ENCODE data around the gene SLC66A2. TPM values are rescaled to one million over a fixed set of nuclear protein-coding genes. Genes with fewer than 3 reads are reported as not detected.

SLC66A2 gene
- total and polyA plus RNA-seq, 3 experiments from 2014 or later: 18.3 to 31.7 (median 29.9) TPM

- H3K4me3 Mint-ChIP-seq: no peak overlapping the region
- no peak overlapping the region for H3K27ac Mint-ChIP-seq
- H3K36me3 Mint-ChIP-seq: no peaks in the 10 kb centered on the region
- H3K4me1 Mint-ChIP-seq: no peaks in the 10 kb centered on the region
- no peak overlapping the region for H3K4me3 ChIP-seq (ENCODE audit: low read length)
- H3K4me1 ChIP-seq (ENCODE audit: insufficient read depth, low read length): no peaks in the 10 kb centered on the region
- DNase-seq: no peak
- H3K36me3 ChIP-seq (ENCODE audit: insufficient read depth, low read length): no peaks in the 10 kb centered on the region
- no peak overlapping the region for H3K27ac ChIP-seq (ENCODE audit: low read depth, low read length)
- H3K27me3 ChIP-seq (ENCODE audit: insufficient read depth, low read length, poor library complexity, severe bottlenecking): no peaks in the 10 kb centered on the region
- ChIA-PET POLR2A (no interaction called here), CTCF (no interaction called here)
- H3K9me3 Mint-ChIP-seq: no peaks in the 10 kb centered on the region
- H3K9me3 ChIP-seq (ENCODE audit: low read length): no peaks in the 10 kb centered on the region
- peaks cover 4 to 5% of the 10 kb centered on the region in 2 donors for H3K27me3 Mint-ChIP-seq
Observed at GRCh38 chr18:79871481-79872091, 79.9 kb downstream of the SLC66A2 start.

- H3K27ac Mint-ChIP-seq: no peak overlapping the region
- H3K27ac ChIP-seq (ENCODE audit: low read depth, low read length): no peak overlapping the region
- H3K4me3 ChIP-seq (ENCODE audit: low read length): no peak overlapping the region
- CTCF ChIA-PET: no interaction called here
- H3K27me3 Mint-ChIP-seq: peaks cover 4 to 5% of the 10 kb centered on the region in 2 donors
- no peaks in the 10 kb centered on the region for H3K36me3 Mint-ChIP-seq
- H3K27me3 ChIP-seq (ENCODE audit: insufficient read depth, low read length, poor library complexity, severe bottlenecking): no peaks in the 10 kb centered on the region
- POLR2A ChIA-PET: interaction anchor here (0.6 kb wide), 1 partner anchor 78 kb away, joined by 4 read pairs; no protein-coding TSS in a partner anchor
- H3K9me3 ChIP-seq (ENCODE audit: low read length): no peaks in the 10 kb centered on the region
- H3K36me3 ChIP-seq (ENCODE audit: insufficient read depth, low read length): no peaks in the 10 kb centered on the region
- no peak overlapping the region for H3K4me3 Mint-ChIP-seq
- H3K4me1 Mint-ChIP-seq: no peaks in the 10 kb centered on the region
- no peaks in the 10 kb centered on the region for H3K9me3 Mint-ChIP-seq
- H3K4me1 ChIP-seq (ENCODE audit: insufficient read depth, low read length): no peaks in the 10 kb centered on the region
- DNase-seq: peak in 1 of 5 donors; percentile 40
Observed at GRCh38 chr18:79871026-79871390, 80.4 kb downstream of the SLC66A2 start.

GRCh38 chr18:79870301-79871025, 81.0 kb downstream of the SLC66A2 start:
- peaks cover 4 to 5% of the 10 kb centered on the region in 2 donors for H3K27me3 Mint-ChIP-seq
- Histone ChIP-seq H3K27me3 (ENCODE audit: insufficient read depth, low read length, poor library complexity, severe bottlenecking) (no peaks in the 10 kb centered on the region), H3K27ac (ENCODE audit: low read depth, low read length) (no peak overlapping the region), H3K4me1 (ENCODE audit: insufficient read depth, low read length) (no peaks in the 10 kb centered on the region), H3K36me3 (ENCODE audit: insufficient read depth, low read length) (no peaks in the 10 kb centered on the region), H3K9me3 (ENCODE audit: low read length) (no peaks in the 10 kb centered on the region), H3K4me3 (ENCODE audit: low read length) (no peak overlapping the region)
- H3K27ac Mint-ChIP-seq: no peak overlapping the region
- no peak for DNase-seq
- H3K4me3 Mint-ChIP-seq: no peak overlapping the region
- ChIA-PET POLR2A (interaction anchor here (0.6 kb wide), 1 partner anchor 77 kb away, joined by 4 read pairs; no protein-coding TSS in a partner anchor), CTCF (no interaction called here)
- H3K9me3 Mint-ChIP-seq: no peaks in the 10 kb centered on the region
- no peaks in the 10 kb centered on the region for H3K36me3 Mint-ChIP-seq
- H3K4me1 Mint-ChIP-seq: no peaks in the 10 kb centered on the region

- peak in 1 of 5 donors; percentile 38 for DNase-seq
- peaks cover 4 to 5% of the 10 kb centered on the region in 2 donors for H3K27me3 Mint-ChIP-seq
- Histone ChIP-seq H3K36me3 (ENCODE audit: insufficient read depth, low read length) (no peaks in the 10 kb centered on the region), H3K4me3 (ENCODE audit: low read length) (no peak overlapping the region), H3K9me3 (ENCODE audit: low read length) (no peaks in the 10 kb centered on the region), H3K27ac (ENCODE audit: low read depth, low read length) (no peak overlapping the region), H3K27me3 (ENCODE audit: insufficient read depth, low read length, poor library complexity, severe bottlenecking) (no peaks in the 10 kb centered on the region), H3K4me1 (ENCODE audit: insufficient read depth, low read length) (no peaks in the 10 kb centered on the region)
- H3K4me1 Mint-ChIP-seq: no peaks in the 10 kb centered on the region
- CTCF ChIA-PET: no interaction called here
- no peaks in the 10 kb centered on the region for H3K9me3 Mint-ChIP-seq
- POLR2A ChIA-PET: no interaction called here
- no peak overlapping the region for H3K27ac Mint-ChIP-seq
- H3K4me3 Mint-ChIP-seq: no peak overlapping the region
- H3K36me3 Mint-ChIP-seq: no peaks in the 10 kb centered on the region
Observed at GRCh38 chr18:79869591-79870300, 81.7 kb downstream of the SLC66A2 start.

- CTCF ChIA-PET: no interaction called here
- Mint-ChIP-seq H3K36me3 (no peaks in the 10 kb centered on the region), H3K9me3 (no peaks in the 10 kb centered on the region), H3K27me3 (peaks cover 2% of the 10 kb centered on the region in 2 donors), H3K4me1 (no peaks in the 10 kb centered on the region), H3K27ac (no peak overlapping the region), H3K4me3 (no peak overlapping the region)
- POLR2A ChIA-PET: no interaction called here
- Histone ChIP-seq H3K4me1 (ENCODE audit: insufficient read depth, low read length) (no peaks in the 10 kb centered on the region), H3K27me3 (ENCODE audit: insufficient read depth, low read length, poor library complexity, severe bottlenecking) (no peaks in the 10 kb centered on the region), H3K36me3 (ENCODE audit: insufficient read depth, low read length) (no peaks in the 10 kb centered on the region), H3K27ac (ENCODE audit: low read depth, low read length) (no peak overlapping the region), H3K9me3 (ENCODE audit: low read length) (no peaks in the 10 kb centered on the region), H3K4me3 (ENCODE audit: low read length) (no peak overlapping the region)
- peak in 1 of 5 donors; percentile 41 for DNase-seq
Observed at GRCh38 chr18:79868811-79869541, 82.5 kb downstream of the SLC66A2 start.

- ChIA-PET CTCF (no interaction called here), POLR2A (no interaction called here)
- H3K27me3 ChIP-seq (ENCODE audit: insufficient read depth, low read length, poor library complexity, severe bottlenecking): no peaks in the 10 kb centered on the region
- Mint-ChIP-seq H3K36me3 (no peaks in the 10 kb centered on the region), H3K27me3 (no peaks in the 10 kb centered on the region), H3K4me1 (no peaks in the 10 kb centered on the region), H3K4me3 (no peak overlapping the region), H3K27ac (no peak overlapping the region), H3K9me3 (no peaks in the 10 kb centered on the region)
- H3K4me1 ChIP-seq (ENCODE audit: insufficient read depth, low read length): no peaks in the 10 kb centered on the region
- no peak overlapping the region for H3K4me3 ChIP-seq (ENCODE audit: low read length)
- H3K9me3 ChIP-seq (ENCODE audit: low read length): no peaks in the 10 kb centered on the region
- no peak for DNase-seq
- H3K36me3 ChIP-seq (ENCODE audit: insufficient read depth, low read length): no peaks in the 10 kb centered on the region
- no peak overlapping the region for H3K27ac ChIP-seq (ENCODE audit: low read depth, low read length)
Observed at GRCh38 chr18:79868168-79868784, 83.2 kb downstream of the SLC66A2 start.

- no peaks in the 10 kb centered on the region for H3K36me3 ChIP-seq (ENCODE audit: insufficient read depth, low read length)
- H3K27me3 Mint-ChIP-seq: no peaks in the 10 kb centered on the region
- no peaks in the 10 kb centered on the region for H3K9me3 ChIP-seq (ENCODE audit: low read length)
- no peak overlapping the region for H3K27ac ChIP-seq (ENCODE audit: low read depth, low read length)
- H3K4me3 ChIP-seq (ENCODE audit: low read length): no peak overlapping the region
- POLR2A ChIA-PET: no interaction called here
- no peak overlapping the region for H3K4me3 Mint-ChIP-seq
- H3K4me1 ChIP-seq (ENCODE audit: insufficient read depth, low read length): no peaks in the 10 kb centered on the region
- no peak overlapping the region for H3K27ac Mint-ChIP-seq
- CTCF ChIA-PET: no interaction called here
- H3K36me3 Mint-ChIP-seq: no peaks in the 10 kb centered on the region
- H3K27me3 ChIP-seq (ENCODE audit: insufficient read depth, low read length, poor library complexity, severe bottlenecking): no peaks in the 10 kb centered on the region
- H3K9me3 Mint-ChIP-seq: peaks cover 0 to 1% (median 0%) of the 10 kb centered on the region in 5 donors
- peak in 1 of 5 donors; percentile 37 for DNase-seq
- H3K4me1 Mint-ChIP-seq: no peaks in the 10 kb centered on the region
Observed at GRCh38 chr18:79867666-79868065, 83.8 kb downstream of the SLC66A2 start.

Data from CD8-positive, alpha-beta memory T cell (primary cell).